ENCODE measurements around the gene HORMAD2.

The HORMAD2 gene

GRCh38 chr22:30038219-30038618 is 42.0 kb upstream of the HORMAD2 start:
- no peak for DNase-seq (ENCODE audit: extremely low spot score)
- CTCF ChIA-PET, result no interaction called here
- POLR2A ChIA-PET, result no interaction called here
- TF ChIP-seq NFRKB (IDR thresholded peaks at IDR 0.05) (no peak), ELF4 (IDR thresholded peaks at IDR 0.05) (no peak), TARDBP (IDR thresholded peaks at IDR 0.05) (no peak), FOXA1 (IDR thresholded peaks at IDR 0.05) (no peak), BHLHE40 (IDR thresholded peaks at IDR 0.05; ENCODE audit: borderline replicate concordance) (no peak), HDGF (IDR thresholded peaks at IDR 0.05; ENCODE audit: borderline replicate concordance) (no peak), L3MBTL2 (conservative IDR thresholded peaks at IDR 0.05) (no peak), FOXM1 (IDR thresholded peaks at IDR 0.05; ENCODE audit: borderline replicate concordance) (no peak), PKNOX1 (IDR thresholded peaks at IDR 0.05) (no peak), SP1 (IDR thresholded peaks at IDR 0.05) (no peak), CTBP1 (IDR thresholded peaks at IDR 0.05; ENCODE audit: borderline replicate concordance) (no peak), LEF1 (IDR thresholded peaks at IDR 0.05; ENCODE audit: borderline replicate concordance) (no peak), ARNT (IDR thresholded peaks at IDR 0.05) (no peak), ZNF384 (IDR thresholded peaks at IDR 0.05) (no peak), SUZ12 (IDR thresholded peaks at IDR 0.05) (no peak), FOXK2 (IDR thresholded peaks at IDR 0.05) (no peak)

- TF ChIP-seq FOXM1 (IDR thresholded peaks at IDR 0.05; ENCODE audit: borderline replicate concordance) (no peak), NFRKB (IDR thresholded peaks at IDR 0.05) (no peak), HDGF (IDR thresholded peaks at IDR 0.05; ENCODE audit: borderline replicate concordance) (no peak), FOXK2 (IDR thresholded peaks at IDR 0.05) (no peak), CTBP1 (IDR thresholded peaks at IDR 0.05; ENCODE audit: borderline replicate concordance) (no peak), ARNT (IDR thresholded peaks at IDR 0.05) (no peak), BHLHE40 (IDR thresholded peaks at IDR 0.05; ENCODE audit: borderline replicate concordance) (no peak), SP1 (IDR thresholded peaks at IDR 0.05) (no peak), ELF4 (IDR thresholded peaks at IDR 0.05) (no peak), TARDBP (IDR thresholded peaks at IDR 0.05) (no peak), PKNOX1 (IDR thresholded peaks at IDR 0.05) (no peak), FOXA1 (IDR thresholded peaks at IDR 0.05) (no peak), L3MBTL2 (conservative IDR thresholded peaks at IDR 0.05) (no peak), LEF1 (IDR thresholded peaks at IDR 0.05; ENCODE audit: borderline replicate concordance) (no peak)
- ChIA-PET POLR2A (no interaction called here), CTCF (no interaction called here)
- no peak for DNase-seq (ENCODE audit: extremely low spot score)
Measured at GRCh38 chr22:30040499-30041260, 39.6 kb upstream of the HORMAD2 start.

GRCh38 chr22:30041475-30041874 is 38.8 kb upstream of the HORMAD2 start:
- TF ChIP-seq PKNOX1 (IDR thresholded peaks at IDR 0.05) (no peak), BHLHE40 (IDR thresholded peaks at IDR 0.05; ENCODE audit: borderline replicate concordance) (no peak), L3MBTL2 (conservative IDR thresholded peaks at IDR 0.05) (no peak), FOXA1 (IDR thresholded peaks at IDR 0.05) (no peak), FOXM1 (IDR thresholded peaks at IDR 0.05; ENCODE audit: borderline replicate concordance) (no peak), ARNT (IDR thresholded peaks at IDR 0.05) (no peak), SP1 (IDR thresholded peaks at IDR 0.05) (no peak), LEF1 (IDR thresholded peaks at IDR 0.05; ENCODE audit: borderline replicate concordance) (no peak), HDGF (IDR thresholded peaks at IDR 0.05; ENCODE audit: borderline replicate concordance) (no peak), FOXK2 (IDR thresholded peaks at IDR 0.05) (no peak), TARDBP (IDR thresholded peaks at IDR 0.05) (no peak), CTBP1 (IDR thresholded peaks at IDR 0.05; ENCODE audit: borderline replicate concordance) (no peak)
- ChIA-PET CTCF (no interaction called here), POLR2A (no interaction called here)
- no peak for DNase-seq (ENCODE audit: extremely low spot score)

GRCh38 chr22:30041881-30042280 is 38.4 kb upstream of the HORMAD2 start:
- no peak for DNase-seq (ENCODE audit: extremely low spot score)
- TF ChIP-seq TARDBP (IDR thresholded peaks at IDR 0.05) (no peak), LEF1 (IDR thresholded peaks at IDR 0.05; ENCODE audit: borderline replicate concordance) (no peak), ARNT (IDR thresholded peaks at IDR 0.05) (no peak)
- CTCF ChIA-PET, result no interaction called here
- POLR2A ChIA-PET, result no interaction called here

- no peak for TF ChIP-seq FOXM1 (IDR thresholded peaks at IDR 0.05; ENCODE audit: borderline replicate concordance)
- TF ChIP-seq L3MBTL2 (conservative IDR thresholded peaks at IDR 0.05), result no peak
- TF ChIP-seq ZNF384 (IDR thresholded peaks at IDR 0.05), result no peak
- no peak for TF ChIP-seq LEF1 (IDR thresholded peaks at IDR 0.05; ENCODE audit: borderline replicate concordance)
- TF ChIP-seq NFRKB (IDR thresholded peaks at IDR 0.05), result no peak
- ChIA-PET POLR2A (no interaction called here), CTCF (interaction anchor here (0.9 kb wide), 1 partner anchor 38 kb away, joined by 3 read pairs; no protein-coding TSS in a partner anchor)
- DNase-seq (ENCODE audit: extremely low spot score), result no peak
Measured at GRCh38 chr22:30043161-30043560, 37.1 kb upstream of the HORMAD2 start.

- CTCF ChIA-PET, result no interaction called here
- POLR2A ChIA-PET, result interaction anchor here (0.6 kb wide), 1 partner anchor 738 kb away, joined by 3 read pairs; no protein-coding TSS in a partner anchor
- TF ChIP-seq L3MBTL2 (conservative IDR thresholded peaks at IDR 0.05) (no peak), ARNT (IDR thresholded peaks at IDR 0.05) (no peak), ELF4 (IDR thresholded peaks at IDR 0.05) (no peak)
- no peak for DNase-seq (ENCODE audit: extremely low spot score)
Measured at GRCh38 chr22:30044369-30044768, 35.9 kb upstream of the HORMAD2 start.
